Measurements from ENCODE around the gene MAN2A1. TPM values are rescaled to one million over a fixed set of nuclear protein-coding genes. Genes with fewer than 3 reads are reported as not detected.

Gene MAN2A1
- total RNA-seq, 1 experiment from 2014 or later: 78.0 TPM

DNA sequence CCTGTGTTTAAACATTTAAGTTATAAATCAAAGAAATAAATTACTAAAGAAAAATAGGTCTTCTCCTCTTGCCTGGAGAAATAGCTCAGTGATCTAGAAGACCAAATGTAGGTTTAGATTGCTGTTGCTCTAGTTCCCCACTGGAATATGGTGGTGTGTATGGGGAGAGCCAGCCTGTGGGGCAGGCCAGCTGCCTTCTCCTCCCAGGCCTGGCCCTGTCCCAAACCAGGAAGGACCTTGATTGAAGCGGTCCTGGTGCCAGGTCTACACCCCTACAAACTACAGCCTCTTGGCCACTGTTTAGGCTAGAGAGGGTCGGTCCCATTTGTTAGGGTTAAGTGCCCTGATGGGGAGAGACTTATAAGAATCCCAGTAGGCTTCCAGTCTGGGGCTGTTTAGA lies 35.4 kb downstream of the MAN2A1 start:
- Mint-ChIP-seq H3K4me1 (peaks cover 0 to 8% of the 10 kb centered on the region in 2 experiments; a peak in 2 of 4 replicates), H3K27me3 (ENCODE audit: low read depth) (no peaks in the 10 kb centered on the region), H3K4me3 (no peak overlapping the region), H3K9me3 (no peaks in the 10 kb centered on the region), H3K27ac (peak overlapping the region in 2 of 3 experiments; percentile 56 to 76; a peak in 3 of 7 replicates), H3K36me3 (ENCODE audit: insufficient read depth in 1 of 3, low read depth in 3 of 3) (peaks cover 4 to 19% (median 10%) of the 10 kb centered on the region in 3 experiments; a peak in 6 of 7 replicates)
- Histone ChIP-seq H2AFZ (ENCODE audit: low read length) (no peak overlapping the region), H2BK120ac (ENCODE audit: low read depth, low read length, poor library complexity, severe bottlenecking) (no peak overlapping the region), H3K4me1 (ENCODE audit: insufficient read depth, low read length) (no peaks in the 10 kb centered on the region), H3K56ac (ENCODE audit: insufficient read length, low read depth, low read length) (no peak overlapping the region), H2BK15ac (ENCODE audit: low read depth, low read length) (no peak overlapping the region), H3K23me2 (ENCODE audit: insufficient read length, low read depth, low read length, poor library complexity, severe bottlenecking) (no peaks in the 10 kb centered on the region), H4K20me1 (ENCODE audit: control insufficient read depth, insufficient read depth, insufficient read length) (no peaks in the 10 kb centered on the region), H3K14ac (ENCODE audit: insufficient read depth, low read length) (no peak overlapping the region), H4K5ac (ENCODE audit: insufficient read length, low read depth, low read length) (no peak overlapping the region), H2AK5ac (ENCODE audit: insufficient read length, low read length) (no peak overlapping the region), H3K79me2 (ENCODE audit: insufficient read depth, low read length) (peaks cover 2% of the 10 kb centered on the region; the same call in 1 of the 2 replicates), H3K27ac (ENCODE audit: insufficient read length, low read depth, low read length) (no peak overlapping the region), H3K4me2 (ENCODE audit: insufficient read depth, insufficient read length, low read length) (no peak overlapping the region), H3K9ac (ENCODE audit: extremely low read depth, insufficient read length, low read length) (no peak overlapping the region), H3K9me3 (ENCODE audit: control insufficient read depth, low read depth, low read length) (no peaks in the 10 kb centered on the region), H3K18ac (ENCODE audit: insufficient read length, low read depth, low read length) (no peak overlapping the region), H3K27me3 (ENCODE audit: insufficient read depth, low read length) (no peaks in the 10 kb centered on the region), H2BK5ac (ENCODE audit: insufficient read length, low read length) (no peak overlapping the region), H3K4ac (ENCODE audit: low read depth, low read length) (no peak overlapping the region), H2BK12ac (ENCODE audit: insufficient read length, low read depth, low read length) (no peak overlapping the region), H2BK20ac (ENCODE audit: low read depth, low read length, poor library complexity, severe bottlenecking) (no peak overlapping the region), H4K8ac (replicated peaks; ENCODE audit: insufficient read length, low read depth, low read length) (no peak overlapping the region), H3T11ph (ENCODE audit: low read length) (no peak overlapping the region), H4K91ac (ENCODE audit: insufficient read length, low read depth, low read length) (no peak overlapping the region), H3K79me1 (ENCODE audit: insufficient read depth, low read depth, low read length, poor library complexity, severe bottlenecking) (no peaks in the 10 kb centered on the region), H3K23ac (ENCODE audit: insufficient read length, low read depth, low read length) (no peak overlapping the region)
- WGBS (ENCODE audit: extremely low coverage, insufficient read length, low lambda C conversion rate): no CpG with 5 or more reads among the region's 2 CpGs
- no peak for DNase-seq
- TF ChIP-seq CTCF (conservative IDR thresholded peaks at IDR 0.05): no peak

Measured in H9 (cell line).